M059J (cell line): Measurements from ENCODE around the gene GATA3. TPM values are rescaled to one million over a fixed set of nuclear protein-coding genes. Genes with fewer than 3 reads are reported as not detected.
A peak's percentile ranks its signal among the peaks of the same experiment; 100 is the strongest.
"Not testable (repeated sequence)": the region's sequence is repeated elsewhere in the genome, so short reads cannot be mapped to it uniquely, and the experiment has no call there.

ENCODE experiments used
- DNase-seq: peaks from one replicate; pipeline ENCODE4 v3.0.0-alpha.2; 2012; ENCODE audit warnings: low read depth
- total RNA-seq: library from RNA; depleted of rRNA; stranded (reverse); fragments of >200 nt; shearing (Covaris generic); gene quantifications from 2 replicates; pipeline ENCODE4 v1.2.3, GENCODE V29; 2014; rRNA removed

The GATA3 gene
- total RNA-seq = 2.3 and 3.3 TPM in 2 replicates

- peak; percentile 81 for DNase-seq
These were observed at the start of gene GATA3 for GRCh38 chr10:8054494-8055407. TSS of gene GATA3 (plus strand) at chr10:8054688. CDS start at chr10:8055656, 968 bp downstream.

- no peak for DNase-seq
These were observed 48.1 kb upstream of the GATA3 start for GRCh38 chr10:8006274-8006999.

- no peak for DNase-seq
These were observed 45.5 kb upstream of the GATA3 start for GRCh38 chr10:8009031-8009430.

- no peak for DNase-seq
These were observed 41.5 kb upstream of the GATA3 start for GRCh38 chr10:8013006-8013405.

GRCh38 chr10:8013619-8014018 is 40.9 kb upstream of the GATA3 start:
- no peak for DNase-seq

- no peak for DNase-seq
These were observed 39.8 kb upstream of the GATA3 start for GRCh38 chr10:8014649-8015048.

- no peak for DNase-seq
These were observed 37.2 kb upstream of the GATA3 start for GRCh38 chr10:8017277-8017676.

GRCh38 chr10:8023321-8023720 is 31.2 kb upstream of the GATA3 start:
- DNase-seq = no peak

GRCh38 chr10:8023851-8024250 is 30.6 kb upstream of the GATA3 start:
- DNase-seq = no peak

- DNase-seq = peak; percentile 18
These were observed 27.9 kb upstream of the GATA3 start for GRCh38 chr10:8026349-8027259.

GRCh38 chr10:8031211-8031610 is 23.3 kb upstream of the GATA3 start:
- DNase-seq = not testable (repeated sequence)

GRCh38 chr10:8032558-8032957 is 21.9 kb upstream of the GATA3 start:
- no peak for DNase-seq

GRCh38 chr10:8033812-8034465 is 20.5 kb upstream of the GATA3 start:
- no peak for DNase-seq

- DNase-seq = no peak
These were observed 20.0 kb upstream of the GATA3 start for GRCh38 chr10:8034466-8035005.

- DNase-seq = peak; percentile 81
These were observed 19.4 kb upstream of the GATA3 start for GRCh38 chr10:8035006-8035640.

GRCh38 chr10:8035641-8036470 is 18.6 kb upstream of the GATA3 start:
- DNase-seq = no peak

- DNase-seq = no peak
These were observed 17.8 kb upstream of the GATA3 start for GRCh38 chr10:8036506-8037198.

GRCh38 chr10:8037199-8037801 is 17.2 kb upstream of the GATA3 start:
- DNase-seq = no peak
